GM18526 (cell line): ENCODE data around the gene MXD4.

ENCODE experiments used
- POLR2A ChIP-seq: IDR thresholded peaks from 3 replicates; pipeline ENCODE4 v1.6.1; 2011; ENCODE audit not compliant: insufficient read length; ENCODE audit errors: extremely low read depth

The MXD4 gene

DNA sequence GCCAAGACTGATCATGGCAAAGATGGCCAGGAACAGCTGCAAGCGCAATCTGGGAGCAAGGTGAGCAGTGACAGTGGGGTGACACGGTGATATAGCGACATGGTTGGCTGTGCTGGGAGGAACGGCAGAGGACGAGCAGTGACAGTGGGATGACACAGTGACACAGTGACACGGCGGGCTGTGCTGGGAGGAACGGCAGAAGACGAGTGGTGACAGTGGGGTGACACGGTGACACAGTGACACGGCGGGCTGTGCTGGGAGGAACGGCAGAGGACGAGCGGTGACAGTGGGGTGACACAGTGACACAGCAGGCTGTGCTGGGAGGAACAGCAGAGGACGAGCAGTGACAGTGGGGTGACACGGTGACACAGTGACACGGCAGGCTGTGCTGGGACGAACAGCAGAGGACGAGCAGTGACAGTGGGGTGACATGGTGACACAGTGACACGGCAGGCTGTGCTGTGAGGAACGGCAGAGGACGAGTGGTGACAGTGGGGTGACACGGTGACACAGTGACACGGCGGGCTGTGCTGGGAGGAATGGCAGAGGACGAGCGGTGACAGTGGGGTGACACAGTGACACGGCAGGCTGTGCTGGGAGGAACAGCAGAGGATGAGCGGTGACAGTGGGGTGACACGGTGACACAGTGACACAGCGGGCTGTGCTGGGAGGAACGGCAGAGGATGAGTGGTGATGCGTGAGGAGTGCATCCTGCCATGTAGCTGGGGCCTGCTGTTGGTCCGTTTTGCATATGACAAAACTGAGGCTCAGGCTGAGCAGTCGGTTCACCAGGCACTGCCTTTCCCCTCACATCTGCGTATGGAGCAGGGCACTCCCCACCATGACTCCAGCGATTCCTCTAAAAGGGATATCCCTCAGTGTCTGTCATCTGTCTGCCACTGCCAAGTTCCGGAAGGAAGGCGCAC lies 36.0 kb upstream of the MXD4 start:
- TF ChIP-seq POLR2A: no peak

DNA sequence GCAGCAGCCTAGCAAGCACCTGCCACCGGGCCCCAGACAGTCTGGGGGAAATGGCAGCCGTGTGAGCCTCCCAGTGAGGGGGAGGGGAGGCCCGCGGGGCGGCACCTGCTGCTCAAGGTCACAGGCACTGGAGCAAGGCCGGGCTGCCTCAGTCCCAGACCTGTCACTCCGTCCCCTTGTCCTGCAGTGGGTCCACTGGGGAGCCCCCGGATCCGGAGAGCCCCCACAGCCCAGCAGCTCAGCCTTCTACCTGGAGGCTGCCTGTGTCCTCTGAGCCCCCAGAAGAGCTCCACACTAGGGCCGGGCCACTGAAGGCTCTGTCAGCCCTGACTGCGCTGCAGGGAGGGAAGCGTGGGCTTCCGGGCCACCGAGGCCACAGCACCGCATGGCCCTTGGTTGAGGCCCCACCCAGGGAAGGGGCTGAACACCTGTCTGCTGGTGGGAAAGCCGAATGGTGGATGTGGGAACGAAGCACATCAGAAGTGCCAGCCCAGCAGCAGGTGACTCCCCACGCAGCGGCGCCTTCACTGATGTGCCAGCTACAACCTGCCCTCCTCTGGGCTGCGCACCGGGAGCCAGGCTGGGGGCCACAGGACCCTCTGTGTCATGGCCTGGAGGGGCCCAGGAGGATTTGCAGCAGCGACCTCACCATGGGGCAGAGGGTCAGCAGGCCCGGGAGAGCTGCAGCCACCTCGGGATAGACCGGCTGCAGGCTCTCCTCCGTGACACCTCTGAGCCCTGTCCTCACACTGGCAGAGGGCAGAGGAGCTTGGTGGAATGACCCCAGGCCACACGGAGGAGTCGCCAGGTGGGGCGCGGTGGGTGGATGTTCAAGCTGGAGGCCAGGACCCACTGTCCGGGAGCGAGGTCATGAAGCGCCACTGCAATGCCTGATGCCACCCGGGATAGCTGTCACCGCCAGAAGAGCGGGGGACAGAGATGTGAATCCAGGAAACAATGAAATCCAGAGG lies 35.0 kb upstream of the MXD4 start:
- TF ChIP-seq POLR2A: no peak

DNA sequence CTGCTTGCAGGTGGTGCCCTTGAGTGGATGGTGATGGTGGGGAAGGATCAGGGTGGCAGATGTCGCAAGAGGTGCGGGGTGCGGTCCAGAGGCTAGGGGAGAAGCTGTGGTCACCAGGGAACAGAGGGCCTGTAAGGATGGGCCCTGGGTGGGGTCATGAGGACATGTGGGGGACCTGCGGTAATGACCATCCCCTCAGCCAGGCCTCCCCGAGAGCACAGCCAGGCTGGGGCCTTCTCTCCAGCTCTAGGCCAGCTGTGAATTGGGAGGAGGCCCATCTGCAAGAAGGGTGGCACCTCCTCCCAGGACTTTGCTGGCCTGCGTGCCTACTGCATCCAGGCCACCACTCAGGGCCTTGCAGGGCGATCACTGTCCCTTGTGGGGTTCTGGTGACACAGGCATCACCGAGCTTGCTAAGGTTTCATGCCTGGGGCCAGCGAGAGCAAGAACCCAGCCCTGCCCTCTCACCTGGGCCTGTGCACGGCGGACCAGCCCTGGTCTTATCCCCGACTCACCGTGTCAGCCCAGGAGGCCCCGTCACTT lies 34.1 kb upstream of the MXD4 start:
- TF ChIP-seq POLR2A: no peak

DNA sequence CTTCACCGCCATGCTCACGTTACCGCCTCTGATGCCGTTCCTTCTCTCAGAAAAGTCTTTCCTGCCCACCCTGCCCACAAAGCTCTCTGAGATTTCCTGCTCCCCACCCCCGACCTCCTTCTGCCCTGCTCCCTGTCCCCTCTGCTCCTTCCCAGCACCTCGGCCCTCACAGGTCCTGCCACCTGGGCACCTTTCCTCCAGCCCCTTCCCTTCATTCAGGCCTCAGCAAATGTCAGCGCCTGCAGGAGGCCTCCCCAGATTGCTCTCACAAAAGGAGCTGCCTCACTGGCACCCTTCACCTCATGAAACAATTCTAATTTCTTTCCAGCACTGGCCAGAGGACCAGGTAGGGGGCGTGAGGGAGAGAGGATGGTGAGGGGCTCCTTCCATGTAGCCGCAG lies 33.6 kb upstream of the MXD4 start:
- TF ChIP-seq POLR2A: no peak

DNA sequence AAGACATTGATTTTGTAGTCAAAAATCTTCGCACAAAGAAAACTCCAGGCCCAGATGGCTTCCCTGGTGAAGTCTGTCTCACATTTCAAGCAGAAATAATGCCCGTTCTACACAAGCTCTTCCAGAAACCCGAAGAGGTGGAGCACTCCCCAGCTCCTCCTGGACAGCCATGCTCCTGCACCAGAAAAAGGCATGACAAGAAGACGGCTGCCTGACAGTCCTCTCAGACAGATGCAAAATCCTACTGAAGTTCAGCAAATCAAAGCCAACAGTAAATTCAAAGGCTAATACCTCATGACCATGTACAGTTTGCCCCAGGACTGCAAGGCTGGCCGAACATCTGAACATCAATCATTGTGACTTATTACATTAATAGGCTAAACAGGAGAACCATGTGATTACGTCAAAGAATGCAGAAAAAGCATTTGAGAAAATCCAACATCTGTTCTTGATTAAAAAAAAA lies 30.8 kb upstream of the MXD4 start:
- TF ChIP-seq POLR2A: no peak

DNA sequence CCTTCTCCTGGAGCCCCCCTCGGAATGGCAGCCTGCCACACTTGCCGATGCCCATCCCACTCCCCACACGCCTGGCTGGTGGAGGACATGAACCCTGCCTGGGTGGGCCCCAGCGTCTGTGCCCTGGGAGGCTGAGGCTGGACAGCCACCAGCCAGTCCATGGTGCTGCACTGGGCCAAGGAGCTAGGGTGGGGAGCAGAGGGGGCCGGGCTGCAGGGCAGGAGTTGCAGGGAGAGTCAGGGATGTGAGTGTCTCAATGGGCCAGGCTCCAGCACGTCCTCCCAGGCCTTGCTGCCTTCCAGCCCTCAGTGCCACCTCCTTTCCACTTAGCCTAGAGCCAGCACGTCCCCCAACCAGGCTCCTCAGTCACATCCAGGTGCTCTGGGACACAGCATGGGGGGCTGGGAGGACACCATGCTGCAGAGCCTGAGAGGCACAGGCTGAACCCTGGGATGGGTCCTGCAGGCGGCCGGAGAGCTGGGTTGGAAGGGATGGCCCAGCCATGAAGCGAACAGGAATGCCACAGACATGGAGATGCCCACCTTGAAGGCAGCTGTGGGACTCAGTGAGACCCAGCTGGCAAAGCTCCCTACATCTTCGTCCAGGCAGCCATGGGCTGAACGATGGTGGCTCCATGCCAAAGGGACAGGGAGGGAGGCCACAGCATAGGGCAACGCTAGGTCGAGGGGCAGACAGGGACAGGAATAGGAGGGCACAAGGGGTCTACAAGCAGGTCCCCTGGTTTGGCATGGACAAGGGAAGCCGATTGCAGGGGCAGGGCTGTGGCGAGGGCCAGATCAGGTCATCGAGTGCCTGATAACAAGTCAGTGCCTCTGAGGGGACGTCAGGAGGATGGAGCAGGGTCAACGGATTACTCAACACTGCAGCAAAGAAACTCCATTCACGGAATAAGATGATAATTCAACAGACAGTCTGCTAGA lies 30.1 kb upstream of the MXD4 start:
- TF ChIP-seq POLR2A: no peak

DNA sequence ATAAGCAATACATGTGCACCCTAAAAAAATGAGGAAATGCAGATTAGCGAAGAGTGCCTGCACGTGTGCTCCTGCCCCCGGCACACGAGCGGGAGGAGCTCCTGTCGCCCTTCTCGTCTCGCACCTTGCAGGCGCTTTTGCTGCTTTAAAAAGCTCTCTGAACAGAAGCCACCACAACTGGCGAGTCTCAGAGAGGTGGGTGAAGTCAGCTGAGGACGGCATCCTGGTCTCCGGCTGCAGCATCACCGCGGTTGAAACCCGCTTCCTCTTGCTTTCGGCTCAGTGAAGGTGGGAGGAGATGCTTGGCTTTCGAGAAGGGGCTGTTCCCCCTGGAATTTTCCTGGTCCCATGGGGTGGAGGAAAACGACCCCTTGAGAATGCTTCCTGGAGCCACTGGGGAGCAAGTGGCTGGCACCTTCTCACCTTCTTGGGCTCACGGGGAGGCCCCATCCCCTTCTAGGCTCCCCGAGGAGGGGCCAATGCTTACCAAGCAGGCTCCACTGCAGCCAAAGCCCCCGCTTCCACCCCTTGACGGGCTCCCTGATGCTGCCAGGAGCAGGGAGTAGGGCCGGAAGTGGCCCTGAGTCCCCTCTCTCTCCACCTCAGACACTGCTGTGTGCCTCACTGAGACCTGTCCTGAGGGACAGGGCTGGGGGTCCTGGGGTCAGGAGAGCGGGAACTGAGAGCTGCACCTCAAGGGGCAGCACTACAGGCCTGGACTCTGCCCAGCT lies 29.2 kb upstream of the MXD4 start:
- TF ChIP-seq POLR2A: no peak

DNA sequence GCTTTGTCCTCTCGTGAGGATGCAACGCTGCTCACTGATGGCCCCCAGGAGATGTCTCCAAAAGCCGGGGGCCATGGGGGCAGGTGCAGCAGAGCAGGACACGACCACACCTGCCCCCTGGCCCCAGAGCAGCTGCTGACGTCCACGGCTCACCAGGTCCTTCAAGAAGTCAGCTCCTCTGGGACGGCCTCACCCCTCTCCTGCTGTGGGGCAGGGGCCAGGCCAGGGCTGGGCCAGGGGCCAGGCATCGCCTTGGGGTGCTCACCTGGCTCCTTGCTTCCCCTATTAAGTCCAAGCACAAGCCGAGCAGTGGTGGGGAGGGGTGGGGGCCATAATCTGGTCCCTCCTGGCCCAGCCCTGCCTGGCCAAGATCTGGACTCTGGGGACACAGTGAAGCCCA lies 28.6 kb upstream of the MXD4 start:
- TF ChIP-seq POLR2A: no peak

DNA sequence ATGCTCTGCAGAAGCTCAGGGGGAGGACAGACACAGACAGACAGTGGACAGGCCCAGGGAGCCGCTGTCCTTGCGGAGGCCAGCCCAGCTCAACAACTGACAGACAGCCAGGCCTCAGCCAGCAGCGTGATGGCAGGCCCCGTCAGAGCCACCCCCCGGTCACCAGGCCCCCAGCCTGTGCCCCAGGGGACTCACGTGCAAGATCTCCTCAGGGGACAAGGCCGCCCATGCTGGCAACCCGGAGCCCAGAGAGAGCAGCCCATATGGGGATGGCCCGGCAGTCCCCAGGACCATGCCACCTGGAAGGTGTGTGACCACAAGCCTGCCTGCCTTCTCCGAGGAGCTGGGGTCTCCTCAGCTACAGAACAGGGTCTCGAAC lies 28.0 kb upstream of the MXD4 start:
- TF ChIP-seq POLR2A: no peak

DNA sequence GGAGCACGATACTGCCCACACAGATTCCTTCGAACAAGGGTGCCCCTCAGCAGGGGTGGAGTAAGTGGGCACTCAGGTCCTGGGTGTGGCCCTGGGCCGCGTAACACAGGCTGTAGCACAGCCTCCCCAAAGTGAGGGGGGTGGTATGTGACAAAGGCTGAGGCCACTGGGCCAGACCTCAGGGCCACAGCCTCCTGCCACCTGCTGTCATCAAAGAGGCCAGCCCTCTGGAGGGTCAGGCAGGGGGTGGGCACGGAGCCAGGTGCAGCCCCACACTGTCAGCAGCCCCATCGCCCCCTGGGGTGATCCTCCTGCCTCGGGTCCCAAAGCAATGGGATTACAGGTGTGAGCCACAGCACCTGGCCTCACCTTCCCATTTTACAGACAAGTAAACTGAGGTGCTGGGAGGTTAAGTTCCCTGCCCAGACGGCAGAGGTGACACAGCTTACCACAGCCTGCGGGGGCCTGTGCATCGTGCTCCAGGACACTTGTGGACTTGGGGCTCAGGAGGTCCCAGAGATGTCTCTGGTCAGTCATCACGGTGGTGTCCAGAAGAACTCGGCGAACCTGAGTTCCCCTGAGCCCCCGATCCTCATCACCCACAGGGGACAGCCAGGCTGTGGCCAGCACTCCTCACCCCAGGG lies 27.5 kb upstream of the MXD4 start:
- no peak for TF ChIP-seq POLR2A

DNA sequence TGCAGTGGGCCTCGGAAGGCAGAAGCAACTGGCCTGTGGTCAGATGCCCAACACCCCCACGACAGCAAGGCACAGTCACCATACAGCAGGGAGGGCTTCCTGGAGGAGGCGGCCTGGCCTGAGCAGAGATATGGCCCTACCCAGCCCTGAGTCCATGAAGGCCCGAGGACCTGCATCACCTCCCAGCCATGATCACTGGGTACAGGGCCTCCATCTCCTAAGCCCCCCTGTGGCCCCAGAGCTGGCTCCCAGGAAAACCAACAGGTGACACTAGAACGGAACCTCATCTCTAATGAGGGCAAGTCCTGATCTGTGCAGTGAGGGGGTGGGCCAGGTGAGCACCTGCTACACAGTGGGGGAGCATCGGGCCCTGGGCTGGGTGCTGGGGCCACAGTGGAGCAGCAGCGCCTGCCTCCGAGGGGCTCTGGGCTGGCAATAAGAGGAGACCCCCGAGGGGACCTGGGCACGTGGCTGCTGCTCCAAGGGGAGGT lies 26.2 kb upstream of the MXD4 start:
- no peak for TF ChIP-seq POLR2A

DNA sequence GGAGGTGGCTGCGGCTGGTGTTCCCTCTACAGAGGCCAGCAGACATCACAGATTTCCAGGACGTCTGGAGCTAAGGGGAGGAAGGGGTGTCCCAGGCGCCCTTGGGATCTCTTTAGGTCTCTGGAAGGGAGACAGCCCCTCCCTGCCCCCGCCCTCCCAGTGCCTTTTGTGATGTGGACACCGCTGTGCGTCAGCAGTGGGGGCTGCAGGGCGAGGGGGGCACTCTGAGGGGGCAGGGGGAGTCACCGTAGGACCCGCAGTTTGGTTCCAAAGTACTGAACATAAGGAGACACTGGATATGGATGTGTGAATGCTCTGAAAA lies 25.6 kb upstream of the MXD4 start:
- no peak for TF ChIP-seq POLR2A

DNA sequence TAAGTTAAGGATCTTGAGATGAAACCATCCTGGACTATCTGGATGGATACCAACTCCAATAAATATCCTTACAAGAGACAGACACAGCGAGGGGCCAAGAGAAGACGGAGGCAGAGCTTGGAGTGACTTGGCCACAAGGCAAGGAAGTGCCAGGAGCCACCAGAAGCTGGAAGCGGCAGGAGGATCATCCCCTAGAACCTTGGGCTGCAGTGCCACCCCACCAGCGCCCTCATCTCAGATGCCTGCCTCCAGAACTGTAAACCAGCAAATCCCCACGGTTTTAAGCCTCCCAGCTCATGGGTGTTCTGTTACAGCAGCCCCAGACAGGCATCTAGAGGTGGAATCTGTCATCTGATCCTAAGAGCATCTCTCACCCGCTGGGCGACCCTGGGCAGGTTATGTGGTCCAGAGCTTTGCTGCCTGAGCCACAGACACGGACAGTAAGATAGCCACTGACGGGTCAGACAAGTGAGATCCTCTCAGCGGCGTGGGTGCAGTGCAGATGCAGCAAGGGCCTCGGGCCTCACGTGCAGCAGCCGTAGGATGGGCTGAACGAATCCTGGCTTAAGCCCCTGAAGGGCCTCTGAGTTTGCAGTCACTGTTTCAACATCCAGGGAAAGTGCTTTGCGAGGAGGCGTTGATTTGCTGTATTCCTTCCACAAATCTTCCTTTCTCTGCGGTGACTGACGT lies 25.1 kb upstream of the MXD4 start:
- no peak for TF ChIP-seq POLR2A
